Endodermal cell (in vitro differentiated cells): ENCODE measurements around the gene FBXW7. TPM values are rescaled to one million over a fixed set of nuclear protein-coding genes. Genes with fewer than 3 reads are reported as not detected.

Experiments
- DNase-seq: peaks from one replicate; pipeline ENCODE4 v3.0.0-alpha.2; 2017
- H3K27ac ChIP-seq: 2 replicates; pipeline ENCODE4 v1.5.1; 2013; ENCODE audit warnings: mild to moderate bottlenecking, low read depth, low read length, moderate library complexity
- H3K27me3 ChIP-seq: 2 replicates; pipeline ENCODE4 v1.6.1; 2013; ENCODE audit warnings: mild to moderate bottlenecking, low read length, moderate library complexity; ENCODE audit not compliant: insufficient read depth, control insufficient read depth, poor library complexity, severe bottlenecking
- H3K36me3 ChIP-seq: 2 replicates; pipeline ENCODE4 v1.7.0; 2013; ENCODE audit warnings: mild to moderate bottlenecking, low read length, moderate library complexity; ENCODE audit not compliant: control insufficient read depth, insufficient read depth
- H3K4me1 ChIP-seq: one replicate; pipeline ENCODE4 v1.7.0; 2013; ENCODE audit warnings: low read length; ENCODE audit not compliant: control insufficient read depth, insufficient read depth
- H3K4me3 ChIP-seq: 2 replicates; pipeline ENCODE4 v1.5.1; 2013; ENCODE audit warnings: mild to moderate bottlenecking, low read length, moderate library complexity
- H3K9ac ChIP-seq: 2 replicates; pipeline ENCODE4 v1.6.1; 2013; ENCODE audit warnings: mild to moderate bottlenecking, low read length, moderate library complexity; ENCODE audit not compliant: poor library complexity, severe bottlenecking; ENCODE audit errors: extremely low read depth
- H3K9me3 ChIP-seq: 2 replicates; pipeline ENCODE4 v1.6.1; 2013; ENCODE audit warnings: mild to moderate bottlenecking, low read length, moderate library complexity; ENCODE audit not compliant: control insufficient read depth
- H3K27ac Mint-ChIP-seq: 2 replicates; pipeline ENCODE4 v1.8.0; 2020; ENCODE audit warnings: mixed read lengths
- H3K27me3 Mint-ChIP-seq: 2 replicates; pipeline ENCODE4 v1.8.0; 2021; ENCODE audit warnings: mild to moderate bottlenecking, mixed read lengths; ENCODE audit not compliant: insufficient read depth
- H3K36me3 Mint-ChIP-seq: 2 replicates; pipeline ENCODE4 v1.8.0; 2020; ENCODE audit warnings: low read depth, mixed read lengths
- H3K4me1 Mint-ChIP-seq: 2 replicates; pipeline ENCODE4 v1.8.0; 2020; ENCODE audit warnings: mixed read lengths
- H3K4me3 Mint-ChIP-seq: 2 replicates; pipeline ENCODE4 v1.8.0; 2020; ENCODE audit warnings: mild to moderate bottlenecking, moderate library complexity, mixed read lengths
- H3K9me3 Mint-ChIP-seq: 2 replicates; pipeline ENCODE4 v1.8.0; 2020; ENCODE audit warnings: mild to moderate bottlenecking, mixed read lengths
- WGBS, 2 experiments: methylation state at CpG; one replicate each; pipeline versions ENCODE4 v1.1.5 to v1.1.7; 2013; ENCODE audit warnings: missing lambda C conversion rate in 2 of 2, mixed read lengths in 1 of 2; ENCODE audit not compliant: insufficient coverage in 1 of 2, insufficient read length in 1 of 2; 5-methylcytosine and 5-hydroxymethylcytosine counted together
- total RNA-seq, 2 donors: library from RNA; stranded (reverse); fragmentation: NEBNext Ultra II Directional in 1 of 2; extraction: Animal tissue kit (Norgen Biotek cat#: 25700) in 1 of 2; gene quantifications; 2 replicates in 1 of 2; 3 replicates in 1 of 2; pipeline ENCODE4 v1.2.1, GENCODE V29; 2021
- TF ChIP-seq, protein P1 (sequence below): fragments of 200-600 bp; sonication (generic); conservative IDR thresholded peaks from 2 replicates; pipeline ENCODE4 v1.5.0; 2021; ENCODE audit warnings: antibody characterized with exemption, mild to moderate bottlenecking

Gene FBXW7
- total RNA-seq, 2 donors from 2014 or later = 34.3 to 34.4 TPM

- Histone ChIP-seq H3K9me3 (no peaks in the 10 kb centered on the region), H3K4me3 (no peak overlapping the region), H3K27ac (no peak overlapping the region), H3K27me3 (no peaks in the 10 kb centered on the region), H3K9ac (no peak overlapping the region), H3K4me1 (peaks cover 6% of the 10 kb centered on the region), H3K36me3 (no peaks in the 10 kb centered on the region)
- Mint-ChIP-seq H3K4me3 (no peak overlapping the region), H3K27ac (no peak overlapping the region), H3K36me3 (no peaks in the 10 kb centered on the region), H3K4me1 (peaks cover 10% of the 10 kb centered on the region), H3K27me3 (no peaks in the 10 kb centered on the region), H3K9me3 (no peaks in the 10 kb centered on the region)
- TF ChIP-seq, protein P1, sequence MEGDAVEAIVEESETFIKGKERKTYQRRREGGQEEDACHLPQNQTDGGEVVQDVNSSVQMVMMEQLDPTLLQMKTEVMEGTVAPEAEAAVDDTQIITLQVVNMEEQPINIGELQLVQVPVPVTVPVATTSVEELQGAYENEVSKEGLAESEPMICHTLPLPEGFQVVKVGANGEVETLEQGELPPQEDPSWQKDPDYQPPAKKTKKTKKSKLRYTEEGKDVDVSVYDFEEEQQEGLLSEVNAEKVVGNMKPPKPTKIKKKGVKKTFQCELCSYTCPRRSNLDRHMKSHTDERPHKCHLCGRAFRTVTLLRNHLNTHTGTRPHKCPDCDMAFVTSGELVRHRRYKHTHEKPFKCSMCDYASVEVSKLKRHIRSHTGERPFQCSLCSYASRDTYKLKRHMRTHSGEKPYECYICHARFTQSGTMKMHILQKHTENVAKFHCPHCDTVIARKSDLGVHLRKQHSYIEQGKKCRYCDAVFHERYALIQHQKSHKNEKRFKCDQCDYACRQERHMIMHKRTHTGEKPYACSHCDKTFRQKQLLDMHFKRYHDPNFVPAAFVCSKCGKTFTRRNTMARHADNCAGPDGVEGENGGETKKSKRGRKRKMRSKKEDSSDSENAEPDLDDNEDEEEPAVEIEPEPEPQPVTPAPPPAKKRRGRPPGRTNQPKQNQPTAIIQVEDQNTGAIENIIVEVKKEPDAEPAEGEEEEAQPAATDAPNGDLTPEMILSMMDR = no peak
- 93% methylated on average over 6 of the region's 6 CpGs; no CpG with 5 or more reads in 1 of the 2 experiments for WGBS, 2 experiments
- no peak for DNase-seq
Measured at GRCh38 chr4:152579916-152580315, 44.0 kb upstream of the FBXW7 start.

- Histone ChIP-seq H3K9me3 (no peaks in the 10 kb centered on the region), H3K27ac (no peak overlapping the region), H3K4me3 (no peak overlapping the region), H3K9ac (no peak overlapping the region), H3K36me3 (no peaks in the 10 kb centered on the region), H3K27me3 (no peaks in the 10 kb centered on the region), H3K4me1 (peaks cover 6% of the 10 kb centered on the region)
- 93% methylated on average over 10 to 11 of the region's 11 CpGs for WGBS, 2 experiments
- no peaks in the 10 kb centered on the region for H3K36me3 Mint-ChIP-seq
- no peaks in the 10 kb centered on the region for H3K9me3 Mint-ChIP-seq
- H3K4me1 Mint-ChIP-seq = peaks cover 10% of the 10 kb centered on the region
- H3K27ac Mint-ChIP-seq = no peak overlapping the region
- TF ChIP-seq, protein P1 = no peak
- H3K27me3 Mint-ChIP-seq = no peaks in the 10 kb centered on the region
- H3K4me3 Mint-ChIP-seq = no peak overlapping the region
- no peak for DNase-seq
Measured at GRCh38 chr4:152579107-152579764, 43.3 kb upstream of the FBXW7 start.

DNA sequence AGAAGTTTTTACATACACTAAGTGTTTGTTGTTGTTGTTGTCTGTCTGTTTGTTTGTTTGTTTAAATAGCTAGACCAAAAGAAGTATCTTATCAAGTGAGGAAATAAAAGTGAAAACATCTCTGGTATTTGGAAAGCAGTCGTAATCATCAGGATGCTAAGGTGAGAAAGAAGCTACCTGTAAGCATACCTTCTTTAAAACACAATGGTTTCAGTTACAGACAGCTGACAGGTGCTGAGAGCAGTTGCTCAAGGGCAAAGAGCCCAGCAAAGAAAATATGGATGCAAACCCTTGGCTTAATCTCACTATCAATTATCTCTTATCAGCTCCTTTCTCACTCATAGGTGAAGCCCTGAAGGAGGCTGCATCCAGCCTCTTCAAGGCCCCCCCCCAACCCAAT lies 42.8 kb upstream of the FBXW7 start:
- H3K27ac ChIP-seq = no peak overlapping the region
- Mint-ChIP-seq H3K4me1 (peaks cover 10% of the 10 kb centered on the region), H3K36me3 (no peaks in the 10 kb centered on the region), H3K4me3 (no peak overlapping the region), H3K9me3 (no peaks in the 10 kb centered on the region), H3K27ac (no peak overlapping the region), H3K27me3 (no peaks in the 10 kb centered on the region)
- H3K27me3 ChIP-seq = no peaks in the 10 kb centered on the region
- H3K36me3 ChIP-seq = no peaks in the 10 kb centered on the region
- no peaks in the 10 kb centered on the region for H3K9me3 ChIP-seq
- WGBS, 2 experiments = 83 to 84% methylated on average over 1 of the region's 1 CpG
- peaks cover 6% of the 10 kb centered on the region for H3K4me1 ChIP-seq
- TF ChIP-seq, protein P1 = no peak
- H3K4me3 ChIP-seq = no peak overlapping the region
- no peak overlapping the region for H3K9ac ChIP-seq
- DNase-seq = no peak
